Middle frontal gyrus (tissue), 1 donor: ENCODE measurements around the gene ZNF75A.

Experiments
- DNase-seq: peaks from one replicate; pipeline ENCODE4 v3.0.0-alpha.2; 2015; ENCODE audit warnings: low spot score; ENCODE audit errors: extremely low spot score

Gene ZNF75A

GRCh38 chr16:3285131-3285530 lies 20.2 kb upstream of the ZNF75A start:
- DNase-seq: no peak

GRCh38 chr16:3289998-3290673 lies 15.2 kb upstream of the ZNF75A start:
- no peak for DNase-seq

- DNase-seq: no peak
Measured at GRCh38 chr16:3292604-3293003, 12.7 kb upstream of the ZNF75A start.

GRCh38 chr16:3295209-3295608 lies 10.1 kb upstream of the ZNF75A start:
- no peak for DNase-seq

- no peak for DNase-seq
Measured at GRCh38 chr16:3295783-3296182, 9.5 kb upstream of the ZNF75A start.

GRCh38 chr16:3304370-3304769 lies 927 bp upstream of the ZNF75A start:
- DNase-seq: no peak

GRCh38 chr16:3306078-3306477 lies 781 bp downstream of the ZNF75A start:
- no peak for DNase-seq

- DNase-seq: no peak
Measured at GRCh38 chr16:3311496-3311895, 6.2 kb downstream of the ZNF75A start.

GRCh38 chr16:3317315-3317999 lies 12.2 kb downstream of the ZNF75A start:
- DNase-seq: no peak

- DNase-seq: no peak
Measured at GRCh38 chr16:3321816-3322215, 16.5 kb downstream of the ZNF75A start.

- DNase-seq: no peak
Measured at GRCh38 chr16:3327514-3327913, 22.2 kb downstream of the ZNF75A start.

- no peak for DNase-seq
Measured at GRCh38 chr16:3328104-3328503, 22.8 kb downstream of the ZNF75A start.

GRCh38 chr16:3328643-3329042 lies 23.3 kb downstream of the ZNF75A start:
- no peak for DNase-seq

GRCh38 chr16:3346041-3346440 lies 40.7 kb downstream of the ZNF75A start:
- no peak for DNase-seq

- no peak for DNase-seq
Measured at GRCh38 chr16:3347586-3347985, 42.3 kb downstream of the ZNF75A start.

GRCh38 chr16:3348547-3349167 lies 43.4 kb downstream of the ZNF75A start:
- no peak for DNase-seq

GRCh38 chr16:3349175-3349574 lies 43.9 kb downstream of the ZNF75A start:
- no peak for DNase-seq

- no peak for DNase-seq
Measured at GRCh38 chr16:3355589-3355988, 50.3 kb downstream of the ZNF75A start, which contains the start of gene OR2C1. OR2C1 (plus strand) TSS chr16:3355889; CDS start chr16:3355941, 52 bp downstream.

GRCh38 chr16:3356118-3356517 lies 50.8 kb downstream of the ZNF75A start:
- DNase-seq: no peak

- no peak for DNase-seq
Measured at GRCh38 chr16:3358871-3359270, 53.6 kb downstream of the ZNF75A start.

- DNase-seq: no peak
Measured at GRCh38 chr16:3362931-3363330, 57.6 kb downstream of the ZNF75A start.

- DNase-seq: no peak
Measured at GRCh38 chr16:3363793-3364192, 58.5 kb downstream of the ZNF75A start.
